CD4-positive, alpha-beta T cell treated with Interleukin-17A for 4 hours (primary cell): ENCODE results near the gene ZNF3.

Source experiments
- DNase-seq: peaks from one replicate; pipeline ENCODE4 v3.0.0-alpha.2; 2020; ENCODE audit warnings: mixed read lengths

Gene ZNF3

GRCh38 chr7:100049441-100050291 is 31.9 kb downstream of the ZNF3 start, which contains the start of gene ZSCAN21:
TSS of gene ZSCAN21 (plus strand) at chr7:100049774. CDS start at chr7:100057007, 7,233 bp downstream.
- DNase-seq, result peak; percentile 88

DNA sequence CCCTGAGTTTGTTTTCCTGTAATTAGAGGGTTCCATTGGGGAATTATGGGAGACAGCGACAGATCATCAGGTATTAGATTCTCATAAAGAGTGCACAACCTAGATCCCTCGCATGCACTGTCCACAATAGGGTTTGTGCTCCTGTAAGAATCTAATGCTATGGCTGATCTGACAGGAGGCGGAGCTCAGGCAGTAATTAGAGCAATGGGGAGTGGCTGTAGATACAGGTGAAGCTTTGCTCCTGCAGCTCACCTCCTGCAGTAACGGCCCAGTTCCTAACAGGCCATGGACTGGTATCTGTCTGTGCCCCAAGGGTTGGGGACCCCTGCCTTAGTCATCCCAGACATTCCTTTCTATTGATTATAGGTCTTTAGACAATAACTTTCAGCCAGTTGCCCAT is 32.8 kb downstream of the ZNF3 start:
- DNase-seq, result no peak

GRCh38 chr7:100044718-100045117 is 36.8 kb downstream of the ZNF3 start:
- no peak for DNase-seq

GRCh38 chr7:100040575-100040974 is 40.9 kb downstream of the ZNF3 start:
- DNase-seq, result peak; percentile 8

DNA sequence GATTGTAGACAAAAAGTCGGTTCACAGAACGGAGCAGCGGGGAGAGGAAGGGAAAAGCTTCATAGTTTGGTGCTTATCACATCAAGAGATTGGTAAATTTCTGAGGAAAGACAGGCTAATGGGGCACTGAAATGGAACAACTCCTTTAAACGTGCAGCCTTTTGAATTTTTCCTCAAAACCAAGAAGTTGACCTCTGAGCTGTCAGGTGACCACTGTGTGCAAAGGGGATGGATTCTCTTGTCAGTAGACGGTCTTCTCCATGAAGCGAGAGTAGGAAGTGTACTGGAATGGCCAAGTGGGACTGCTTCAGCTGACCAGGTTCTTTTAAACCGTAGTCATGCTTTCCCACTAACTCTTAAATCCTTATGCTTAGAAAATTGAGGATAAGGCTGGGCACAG is 43.2 kb downstream of the ZNF3 start:
- DNase-seq, result no peak

DNA sequence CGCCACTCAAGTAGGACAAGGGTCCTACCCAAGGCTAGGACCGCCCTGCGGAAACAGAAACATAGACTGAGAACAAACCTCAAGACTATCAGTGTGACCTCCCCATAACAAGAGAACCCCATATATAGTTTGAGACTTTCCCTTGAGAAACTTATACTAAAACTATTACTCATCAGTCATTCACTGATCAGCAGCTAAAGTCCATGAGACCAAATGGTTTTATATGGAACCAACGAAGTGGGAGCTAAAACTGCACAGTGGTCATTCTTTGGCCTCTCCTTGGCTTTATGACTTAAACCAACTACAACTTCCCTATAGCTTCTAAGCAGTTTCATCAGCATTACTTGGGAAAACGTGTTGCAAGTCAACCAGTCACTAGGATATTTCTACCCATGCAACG is 45.6 kb downstream of the ZNF3 start:
- DNase-seq, result no peak

DNA sequence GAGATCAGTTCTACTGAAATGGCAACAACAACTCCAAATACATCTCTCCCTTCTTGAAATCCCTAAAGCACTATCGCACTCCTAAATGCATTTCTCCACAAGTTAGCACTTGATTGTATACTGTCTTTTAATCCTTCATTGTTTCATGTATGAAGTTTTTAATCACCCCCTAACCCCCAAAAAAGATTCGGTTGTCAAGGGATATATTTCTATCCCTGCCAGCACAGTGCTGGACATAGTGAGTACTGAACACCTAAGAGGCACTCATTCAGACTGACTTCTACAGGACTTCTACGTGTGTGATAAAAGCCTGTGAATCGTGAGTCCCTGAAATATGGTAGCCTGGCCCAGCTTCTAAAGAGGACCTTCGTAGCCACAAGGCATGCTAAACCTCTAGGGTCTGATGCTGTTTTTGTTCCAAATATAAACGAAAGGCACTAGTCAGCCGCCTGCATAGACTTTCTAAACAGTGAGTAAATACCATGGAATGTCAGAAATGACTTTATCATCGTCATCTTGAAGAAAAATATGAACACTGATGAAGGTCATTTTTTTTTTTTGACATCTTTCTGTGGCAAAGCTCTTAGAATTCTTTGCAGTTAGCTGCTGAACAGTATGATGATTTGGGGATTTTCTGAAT is 46.5 kb downstream of the ZNF3 start:
- no peak for DNase-seq

GRCh38 chr7:100033526-100033925 is 48.0 kb downstream of the ZNF3 start:
- DNase-seq, result no peak

- no peak for DNase-seq
Measured at GRCh38 chr7:100029596-100029995, 51.9 kb downstream of the ZNF3 start.

- DNase-seq, result no peak
Measured at GRCh38 chr7:100027197-100027596, 54.3 kb downstream of the ZNF3 start.

GRCh38 chr7:100024020-100024619 is 57.4 kb downstream of the ZNF3 start:
- no peak for DNase-seq

- DNase-seq, result no peak
Measured at GRCh38 chr7:100023526-100023925, 58.0 kb downstream of the ZNF3 start.

DNA sequence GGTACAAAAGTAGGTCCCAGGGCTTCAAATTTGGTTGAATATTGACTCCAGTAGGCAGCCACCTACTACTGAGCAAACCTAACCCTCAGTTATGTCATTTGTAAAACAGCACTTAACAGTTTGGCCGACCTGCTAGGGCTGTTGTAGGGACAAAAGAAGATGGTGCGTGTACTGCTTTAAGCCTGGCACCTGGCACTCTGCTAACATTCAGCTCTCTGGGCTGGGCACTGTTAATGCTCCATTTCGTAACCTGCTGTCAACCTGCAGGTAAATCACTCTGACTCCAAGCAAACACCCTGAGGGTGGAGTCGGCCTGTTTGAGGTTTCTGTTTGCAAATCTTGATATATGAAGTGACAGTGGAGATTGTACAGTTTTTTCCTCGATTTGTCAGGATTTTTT is 58.9 kb downstream of the ZNF3 start:
- DNase-seq, result no peak

GRCh38 chr7:100021297-100021696 is 60.2 kb downstream of the ZNF3 start:
- DNase-seq, result no peak
